Stimulated activated CD8-positive, alpha-beta memory T cell treated with anti-CD3 and anti-CD28 coated beads, Interleukin-4, amount 100 ng/mL, for 4 hours (primary cell): ENCODE data around the gene PVR.
"Not testable (repeated sequence)": the region's sequence is repeated elsewhere in the genome, so short reads cannot be mapped to it uniquely, and the experiment has no call there.

Experiments used
- DNase-seq, 2 donors: peaks; one replicate each; pipeline ENCODE4 v3.0.0-alpha.2; 2020; ENCODE audit warnings: low read depth in 2 of 2, low spot score in 1 of 2

PVR gene

DNA sequence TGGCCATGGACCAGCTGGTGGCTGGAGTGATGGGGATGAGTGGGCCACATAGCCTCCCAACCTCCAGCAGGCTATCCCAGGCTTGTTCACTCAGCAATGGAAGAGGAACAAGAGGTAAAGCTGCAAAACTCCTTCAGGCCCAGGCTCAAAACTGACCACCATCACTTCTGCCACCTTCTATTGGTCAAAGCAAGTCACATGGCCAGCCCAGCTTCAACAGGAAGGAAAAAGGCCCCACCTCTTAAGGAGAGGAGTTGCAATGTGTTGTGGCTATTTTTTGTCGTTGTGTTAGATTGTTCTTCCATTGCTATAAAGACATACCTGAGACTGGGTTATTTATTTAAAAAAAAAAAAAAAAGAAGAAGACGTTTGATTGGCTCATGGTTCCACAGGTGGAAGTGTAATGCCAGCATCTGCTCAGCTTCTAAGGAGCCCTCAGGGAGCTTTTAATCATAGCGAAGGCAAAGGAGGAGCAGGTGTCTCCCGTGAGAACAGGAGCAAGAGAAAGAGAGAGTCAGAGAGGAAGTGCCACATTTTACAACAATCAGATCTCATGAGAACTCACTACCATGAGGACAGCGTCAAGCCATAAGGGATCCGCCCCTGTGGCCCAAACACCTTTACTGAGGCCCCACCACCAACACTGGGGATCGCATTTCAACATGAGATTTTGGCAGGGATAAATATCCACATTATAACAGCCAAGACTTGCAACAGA lies 24.9 kb upstream of the PVR start:
- no peak for DNase-seq

DNA sequence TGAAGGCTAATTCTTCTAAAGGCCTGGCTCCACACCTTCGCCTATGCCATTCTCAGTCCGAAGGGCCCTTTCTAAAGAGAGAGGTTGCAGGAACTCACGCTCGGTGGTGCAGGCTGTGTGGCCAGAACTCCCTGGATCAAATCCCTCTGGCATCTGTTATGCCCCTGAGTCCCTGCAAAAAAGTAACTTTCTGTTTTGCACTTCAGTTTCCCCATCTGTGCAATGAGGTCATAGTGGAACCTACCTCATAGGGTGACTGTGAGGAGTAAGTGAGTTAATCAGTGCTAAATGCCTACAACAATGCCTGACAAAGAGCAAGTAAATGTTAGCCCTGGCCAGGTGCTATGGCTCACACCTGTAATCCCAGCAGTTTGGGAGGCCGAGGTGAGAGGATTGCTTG lies 23.0 kb upstream of the PVR start:
- DNase-seq = no peak

DNA sequence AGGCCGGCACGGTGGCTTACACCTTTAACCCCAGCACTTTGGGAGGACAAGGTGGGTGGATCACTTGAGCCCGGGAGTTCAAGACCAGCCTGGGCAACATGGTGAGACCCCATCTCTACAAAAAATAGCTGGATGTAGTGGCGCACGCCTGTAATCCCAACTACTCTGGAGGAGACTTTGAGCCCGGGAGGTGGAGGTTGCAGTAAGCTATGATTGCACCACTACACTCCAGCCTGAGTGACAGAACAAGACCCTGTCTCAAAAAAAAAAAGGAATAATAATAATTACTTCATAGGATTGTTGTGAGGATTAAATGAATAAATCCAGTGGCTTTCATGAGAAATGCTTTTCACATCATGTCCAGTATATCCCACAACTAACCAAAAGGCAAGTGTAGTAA lies 22.3 kb upstream of the PVR start:
- no peak for DNase-seq

DNA sequence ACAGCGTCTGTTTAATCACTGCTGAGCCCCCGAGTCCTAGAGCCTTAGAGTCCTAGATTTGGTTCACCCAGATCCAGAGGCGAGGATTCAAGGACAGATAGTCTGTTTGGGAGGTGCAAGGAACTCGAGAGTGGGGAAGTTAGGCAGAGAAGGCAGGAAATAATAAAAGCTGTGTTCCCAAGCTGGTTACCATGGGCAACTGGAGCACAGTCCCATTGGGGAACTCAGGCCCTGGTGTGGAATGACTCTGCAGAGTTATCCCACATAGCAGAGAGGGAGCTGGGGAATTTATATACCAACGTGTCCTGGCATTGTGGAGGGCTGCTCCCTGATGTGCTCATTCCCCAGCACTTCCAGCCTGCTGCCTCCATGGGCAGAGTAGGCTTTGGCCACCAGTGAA lies 20.6 kb upstream of the PVR start:
- no peak for DNase-seq

DNA sequence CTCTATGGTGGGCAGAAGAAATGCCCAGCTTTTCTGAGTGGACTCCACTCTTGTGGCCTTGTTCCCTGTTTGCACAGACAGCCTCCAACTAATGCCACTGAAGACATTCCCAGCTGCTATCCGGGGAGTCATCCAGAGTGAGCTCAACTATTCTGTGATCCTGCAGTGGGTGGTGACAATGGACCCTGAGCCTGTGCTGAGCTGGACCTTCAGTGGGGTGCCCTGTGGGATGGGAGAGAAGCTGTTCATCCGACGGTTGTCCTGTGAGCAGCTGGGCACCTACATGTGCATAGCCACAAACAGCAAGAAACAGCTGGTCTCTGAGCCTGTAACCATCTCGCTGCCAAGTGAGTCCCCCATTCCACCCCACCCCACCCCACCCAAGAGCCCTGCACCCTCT lies 20.1 kb upstream of the PVR start:
- no peak for DNase-seq

DNA sequence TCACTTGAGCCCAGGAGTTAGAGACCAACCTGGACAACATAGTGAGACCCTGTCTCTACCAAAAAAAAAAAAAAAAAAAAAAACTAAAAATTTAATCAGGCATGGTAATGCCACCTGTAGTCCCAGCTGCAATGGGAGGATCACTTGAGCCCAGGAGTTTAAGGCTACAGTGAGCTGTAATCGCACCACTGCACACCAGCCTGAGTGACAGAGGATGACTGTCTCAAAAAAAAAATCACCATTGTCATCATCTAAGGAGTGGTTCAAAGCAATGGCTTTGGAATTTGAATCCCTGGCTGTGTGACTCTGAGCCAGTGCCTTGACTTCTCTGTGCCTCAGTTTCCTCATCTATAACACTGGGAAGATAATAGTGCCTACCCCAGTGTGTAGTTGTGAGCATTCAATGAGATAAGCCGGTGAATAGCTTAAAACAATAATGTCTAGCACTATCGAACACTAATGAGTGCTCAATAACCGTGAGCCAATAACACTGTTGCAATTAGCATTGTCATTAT lies 18.8 kb upstream of the PVR start:
- DNase-seq = no peak

DNA sequence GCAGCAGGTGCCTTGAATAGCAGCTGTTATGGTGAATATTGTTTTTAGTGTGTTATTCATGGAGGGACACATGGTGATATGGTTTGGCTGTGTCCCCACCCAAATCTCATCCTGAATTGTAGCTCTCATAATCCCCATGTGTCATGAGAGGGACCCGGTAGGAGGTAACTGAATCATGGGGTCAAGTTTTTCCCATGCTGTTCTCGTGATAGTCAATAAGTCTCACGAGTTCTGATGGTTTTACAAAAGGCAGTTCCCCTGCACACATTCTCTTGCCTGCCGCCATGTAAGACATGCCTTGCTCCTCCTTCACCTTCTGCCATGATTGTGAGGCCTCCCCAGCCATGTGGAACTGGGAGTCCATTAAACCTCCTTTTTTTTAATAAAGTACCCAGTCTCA lies 18.1 kb upstream of the PVR start:
- not testable (repeated sequence) for DNase-seq

DNA sequence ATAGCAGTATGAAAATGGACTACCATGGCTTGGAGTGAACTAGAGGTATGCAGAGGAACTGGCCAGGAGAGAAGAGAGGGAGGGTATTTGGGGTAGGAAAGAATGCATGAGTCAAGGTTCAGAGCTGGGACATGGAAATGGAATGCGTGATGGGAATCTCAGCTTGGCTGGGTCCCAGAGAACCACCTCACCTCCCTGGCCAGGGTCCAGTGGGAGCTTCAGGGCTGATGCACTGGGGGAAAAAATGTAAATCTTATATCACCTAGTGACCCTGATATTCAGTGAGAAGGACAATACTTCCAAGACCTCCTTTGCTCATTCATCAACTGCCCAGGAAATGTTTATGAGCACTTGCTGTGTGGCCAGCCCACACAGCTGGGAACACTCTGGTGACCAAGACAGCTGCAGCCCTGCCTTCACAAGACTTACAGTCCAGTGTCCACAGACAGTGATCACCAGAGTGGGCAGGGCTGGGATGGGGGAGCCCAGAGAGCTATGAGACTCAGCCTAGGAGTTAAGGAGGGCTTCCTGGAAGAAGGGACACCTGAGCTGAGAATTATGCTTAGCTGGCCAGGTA lies 17.6 kb upstream of the PVR start:
- DNase-seq = no peak

DNA sequence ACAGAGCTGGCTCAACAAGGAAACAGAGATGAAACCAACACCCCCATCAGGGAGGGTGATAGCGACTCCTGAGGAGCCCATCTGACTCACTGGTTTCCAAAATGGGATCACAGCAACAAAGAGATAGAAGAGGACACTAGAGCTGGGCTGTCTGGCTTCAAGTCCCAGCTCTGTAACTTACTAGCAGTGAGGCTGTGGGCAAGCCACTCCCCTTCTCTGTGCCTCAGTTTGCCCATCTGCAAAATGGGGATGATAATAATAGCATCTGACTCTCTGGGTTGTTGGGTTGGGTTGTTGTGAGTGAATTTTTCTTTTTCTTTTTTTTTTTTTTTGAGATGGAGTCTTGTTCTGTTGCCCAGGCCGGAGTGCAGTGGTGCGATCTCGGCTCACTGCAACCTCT lies 16.1 kb upstream of the PVR start:
- DNase-seq = no peak

DNA sequence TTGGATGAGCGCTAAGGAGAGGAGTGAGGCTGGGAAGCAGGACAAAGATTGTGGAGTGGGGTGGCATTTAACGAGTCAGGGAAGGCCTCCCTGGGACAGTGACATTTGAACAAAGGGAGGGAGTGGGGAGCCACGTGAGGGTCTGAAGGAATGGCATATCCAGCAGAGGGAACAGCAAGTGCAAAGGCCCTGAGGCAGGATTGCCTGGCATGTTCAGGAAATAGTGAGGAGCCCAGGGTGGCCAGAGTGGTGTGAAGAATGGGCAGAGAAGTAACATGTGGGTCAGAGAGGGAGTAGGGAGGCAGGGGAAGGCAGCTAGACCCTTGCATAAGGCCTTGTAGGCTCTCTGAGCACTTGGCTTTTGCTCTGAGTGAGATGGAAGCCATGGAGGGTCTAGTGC lies 14.9 kb upstream of the PVR start:
- no peak for DNase-seq

DNA sequence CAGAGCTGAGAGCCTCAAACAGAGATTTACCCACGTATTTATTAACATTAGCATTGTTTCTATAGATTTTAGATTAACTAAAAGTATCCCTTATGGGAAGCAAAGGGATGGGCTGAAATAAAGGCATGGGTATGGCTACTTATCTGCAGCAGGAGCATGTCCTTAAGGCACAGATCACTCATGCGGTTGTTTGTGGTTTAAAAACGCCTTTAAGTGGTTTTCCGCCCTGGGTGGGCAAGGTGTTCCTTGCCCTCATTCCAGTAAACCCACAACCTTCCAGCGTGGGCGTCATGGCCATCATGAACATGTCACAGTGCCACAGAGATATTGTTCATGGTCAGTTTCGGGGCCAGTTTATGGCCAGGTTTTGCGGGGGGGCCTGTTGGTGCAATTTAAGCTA lies 12.1 kb upstream of the PVR start:
- not testable (repeated sequence) for DNase-seq

DNA sequence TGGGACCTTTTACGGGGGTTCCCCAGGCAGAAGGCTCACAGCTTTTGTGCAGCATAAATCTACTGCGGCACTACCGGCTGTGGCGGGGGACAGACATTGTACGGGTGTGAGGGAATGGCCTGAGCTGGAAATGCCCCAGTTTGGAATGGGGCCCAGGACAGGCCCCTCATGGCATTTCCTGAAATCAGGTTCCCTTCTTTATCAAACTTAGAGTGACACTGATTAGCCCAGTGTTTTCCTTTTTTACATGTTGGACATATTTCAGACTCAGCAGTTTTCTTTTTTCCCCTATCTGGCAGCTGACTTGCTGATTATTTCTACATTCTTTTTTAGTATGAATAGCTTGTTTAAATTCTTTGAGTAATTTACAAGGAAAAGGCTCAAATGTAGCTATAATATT lies 9.7 kb upstream of the PVR start:
- not testable (repeated sequence) for DNase-seq

DNA sequence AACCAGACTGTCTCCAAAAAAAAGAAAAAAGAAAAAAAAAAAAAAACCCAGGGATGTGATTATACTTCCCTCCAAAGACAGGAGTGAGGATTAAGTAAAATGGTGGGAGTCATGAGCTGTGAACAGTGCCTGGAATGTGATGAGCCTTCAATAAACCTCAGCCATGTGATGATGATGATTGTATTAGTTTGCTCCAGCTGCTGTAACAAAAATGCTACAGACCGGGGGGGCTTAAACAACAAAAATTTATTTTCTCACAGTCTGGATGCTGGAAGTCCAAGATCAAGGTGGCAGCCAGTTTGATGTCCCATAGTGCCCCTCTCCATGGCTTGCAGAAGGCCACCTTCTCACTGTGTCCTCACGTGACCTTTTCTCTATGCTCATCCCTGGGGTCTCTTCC lies 8.9 kb upstream of the PVR start:
- DNase-seq = no peak

DNA sequence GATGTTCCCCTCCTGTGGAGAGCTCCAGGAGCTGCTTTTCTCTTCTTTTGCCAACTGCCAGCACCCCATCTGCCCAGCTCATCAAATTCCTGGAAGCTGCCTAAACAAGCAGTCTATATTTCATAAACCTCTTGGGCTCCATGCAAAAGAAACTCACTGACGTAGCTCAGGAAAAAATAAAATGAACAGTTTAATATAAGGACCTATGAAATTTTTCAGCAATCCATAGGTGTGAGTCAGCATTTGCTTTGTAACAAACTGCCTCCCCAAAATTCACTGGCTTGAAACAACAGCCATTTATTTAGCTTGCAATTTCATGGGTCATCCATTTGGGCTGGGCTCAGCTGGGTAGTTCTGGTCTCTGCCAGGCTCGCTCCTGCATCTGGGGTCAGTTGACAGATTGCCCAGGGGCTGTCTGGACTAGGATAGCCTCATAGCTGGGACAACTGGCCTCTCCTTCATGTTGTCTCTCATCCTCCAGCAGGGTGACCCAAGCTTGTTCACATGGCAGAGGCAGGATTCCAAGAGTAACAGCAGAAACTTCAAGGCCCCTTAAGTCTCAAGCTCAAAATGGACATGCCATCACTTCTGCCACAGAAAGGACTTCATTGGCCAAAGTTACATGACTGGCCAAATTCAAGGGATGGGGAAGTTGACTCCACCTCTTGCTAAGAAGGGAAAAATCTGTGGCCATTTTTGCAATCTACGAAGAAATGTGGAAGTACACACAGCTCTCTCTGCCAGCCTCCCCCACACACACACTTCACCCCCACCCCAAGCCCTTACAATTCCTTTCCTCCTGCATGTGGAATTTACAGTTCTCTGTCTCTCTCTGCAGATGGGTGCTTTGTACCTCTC lies 7.9 kb upstream of the PVR start:
- no peak for DNase-seq

DNA sequence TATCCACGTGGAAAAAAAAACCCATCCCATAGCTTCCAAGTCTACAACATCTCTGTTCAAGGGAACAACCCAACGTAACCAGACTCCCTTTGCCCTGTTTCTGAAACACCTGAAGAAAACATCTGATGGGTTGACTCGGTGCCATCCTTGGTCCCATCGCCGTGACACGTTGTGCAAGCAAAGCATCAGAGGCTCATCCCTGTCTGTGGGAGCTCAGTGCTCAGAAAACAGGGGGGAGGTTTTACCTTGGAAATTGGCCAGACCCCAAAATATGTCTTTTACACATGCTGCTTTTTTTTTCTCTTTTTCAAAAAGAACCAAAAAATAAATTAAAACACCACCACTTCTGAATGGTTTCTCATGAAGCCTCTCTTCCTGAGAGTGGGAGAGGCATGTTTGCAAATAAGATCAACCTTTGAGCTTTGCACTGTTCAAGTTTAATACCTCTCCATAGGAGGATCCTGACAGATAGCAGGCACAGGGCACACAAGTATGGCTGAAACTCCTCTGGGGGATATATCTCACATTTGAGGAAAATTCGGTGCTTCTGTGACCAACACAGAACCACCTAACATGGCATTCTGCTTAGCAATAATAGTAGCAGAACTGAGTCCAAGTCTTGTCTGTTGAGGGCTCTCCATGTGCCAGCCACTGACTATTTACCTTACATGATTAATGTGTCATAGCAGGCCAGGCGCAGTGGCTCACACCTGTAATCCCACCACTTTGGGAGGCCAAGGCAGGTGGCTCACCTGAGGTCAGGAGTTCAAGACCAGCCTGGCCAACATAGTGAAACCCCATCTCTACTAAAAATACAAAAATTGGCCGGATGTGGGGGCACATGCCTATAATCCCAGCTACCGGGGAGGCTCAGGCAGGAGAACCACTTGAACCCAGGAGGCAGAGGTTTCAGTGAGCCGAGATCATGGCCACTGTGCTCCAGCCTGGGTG lies 7.0 kb upstream of the PVR start:
- no peak for DNase-seq

DNA sequence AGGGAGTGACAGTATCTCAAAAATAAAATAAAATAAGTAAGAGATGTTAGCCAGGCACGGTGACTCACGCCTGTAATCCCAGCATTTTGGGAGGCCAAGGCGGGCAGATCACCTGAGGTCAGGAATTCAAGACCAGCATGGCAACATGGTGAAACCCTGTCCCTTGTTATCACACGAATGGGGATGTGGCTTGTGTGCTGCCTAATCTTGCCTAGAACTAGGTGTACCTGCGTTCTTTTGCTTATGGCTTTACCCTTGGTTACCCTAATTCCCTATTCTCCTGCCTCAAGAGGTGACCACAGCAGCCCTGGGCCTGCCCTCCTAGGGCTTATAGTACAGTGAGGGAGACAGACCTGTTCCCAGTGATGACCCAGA lies 6.3 kb upstream of the PVR start:
- no peak for DNase-seq

DNA sequence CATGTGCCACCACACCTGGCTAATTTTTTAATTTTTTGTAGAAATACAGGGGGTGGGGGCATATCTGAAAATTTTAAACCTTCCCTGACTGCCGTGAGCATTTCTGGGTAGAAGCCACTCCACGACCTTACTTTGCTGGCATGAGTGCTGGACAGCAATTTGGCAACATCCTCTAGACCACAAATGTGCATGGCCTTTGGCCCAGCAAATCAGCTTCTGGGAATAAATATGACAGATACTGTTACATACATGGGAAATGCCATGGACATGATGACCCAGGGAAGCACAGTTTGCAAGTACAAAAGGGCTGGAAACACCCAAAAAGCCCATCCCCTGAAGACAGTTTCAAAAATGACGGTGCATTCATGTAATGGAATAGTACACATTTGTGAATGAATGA lies 3.2 kb upstream of the PVR start:
- no peak for DNase-seq

DNA sequence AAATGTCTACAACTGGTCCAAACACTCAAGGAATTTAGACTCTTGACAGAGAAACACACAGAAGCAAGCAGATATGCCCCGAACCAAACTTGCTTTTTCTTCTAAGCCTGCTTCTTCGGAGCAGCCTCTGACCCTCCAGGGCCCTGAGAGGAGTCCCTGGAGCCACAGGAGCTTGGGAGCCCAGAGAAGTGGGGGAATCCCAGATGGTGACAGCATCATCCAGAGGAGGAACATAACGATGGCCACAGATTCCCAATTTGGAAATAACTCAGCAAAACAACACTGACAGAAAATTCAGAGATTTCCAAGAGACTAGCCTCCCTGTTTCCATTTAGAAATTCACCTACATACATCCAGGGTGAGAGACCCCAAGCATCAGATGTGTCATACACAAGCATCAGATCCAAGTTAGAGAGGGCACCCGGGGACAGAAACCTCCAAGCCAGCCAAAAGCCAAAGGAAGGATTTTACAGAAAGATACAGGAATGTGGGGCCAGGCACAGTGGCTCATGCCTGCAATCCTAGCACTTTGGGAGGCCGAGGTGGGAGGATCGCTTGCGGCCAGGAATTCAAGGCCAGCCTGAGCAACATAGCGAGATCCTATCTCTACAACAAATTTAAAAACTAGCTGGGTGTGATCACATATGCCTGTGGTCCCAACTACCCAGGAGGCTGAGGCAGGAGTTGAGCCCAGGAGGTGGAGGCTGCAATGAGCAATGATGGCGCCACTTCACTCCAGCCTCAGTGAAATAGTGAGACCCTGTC lies 2.0 kb upstream of the PVR start:
- no peak for DNase-seq

DNA sequence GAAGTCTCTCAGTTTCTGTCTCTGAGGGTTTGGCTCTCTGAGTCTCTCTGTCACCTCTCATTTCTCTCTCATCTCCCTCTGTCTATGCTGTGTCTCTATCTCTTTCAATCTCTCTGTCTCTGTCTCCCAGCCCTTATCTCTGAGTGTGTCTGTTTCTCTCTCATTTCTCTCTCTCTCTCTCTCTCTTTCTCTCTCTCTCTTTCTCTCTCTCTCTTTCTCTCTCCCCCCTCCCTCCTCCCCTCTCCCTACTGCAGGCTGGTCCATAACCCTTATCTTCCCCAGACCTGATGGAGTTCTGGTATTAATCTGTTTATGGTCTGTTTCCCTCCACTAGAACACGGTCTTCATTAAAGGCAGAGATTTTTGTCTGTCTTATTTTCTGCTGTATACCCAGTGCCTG lies 1.3 kb upstream of the PVR start:
- DNase-seq = no peak

DNA sequence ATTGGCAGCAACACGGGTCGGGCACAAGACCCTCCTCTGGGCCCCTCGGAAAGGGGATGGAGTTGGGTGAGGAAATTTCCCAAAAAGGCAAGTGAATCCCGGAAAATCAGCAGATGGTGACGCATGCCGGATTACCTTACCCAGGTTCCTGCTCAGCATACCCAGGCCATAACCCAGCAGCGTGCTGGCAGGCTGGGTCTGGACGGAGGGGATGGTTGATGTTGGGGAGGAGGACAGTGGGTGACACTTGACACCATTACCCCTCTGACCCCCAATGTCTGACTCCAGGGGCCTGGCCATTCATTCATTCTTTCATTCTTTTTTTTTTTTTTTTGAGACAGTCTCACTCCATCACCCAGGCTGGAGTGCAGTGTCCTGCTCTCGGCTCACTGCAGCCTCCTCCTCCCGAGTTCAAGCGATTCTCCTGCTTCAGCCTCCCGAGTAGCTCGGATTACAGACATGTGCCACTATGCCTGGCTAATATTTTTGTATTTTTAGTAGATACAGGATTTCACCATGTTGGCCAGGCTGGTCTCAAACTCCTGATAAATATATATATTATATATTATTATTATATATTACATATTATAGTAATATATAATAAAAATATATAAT lies 799 bp downstream of the PVR start:
- no peak for DNase-seq
